HEK293T (cell line): ENCODE results near the gene ZNF746.

Experiments used
- CTCF ChIA-PET: fragments of 350-600 bp; formaldehyde crosslinking; extraction: SDS; loops from one replicate; lab custom pipeline; 2021; ENCODE audit warnings: antibody characterized with exemption, inconsistent platforms; lab: Yijun Ruan, JAX
- POLR2A ChIA-PET: fragments of 350-600 bp; formaldehyde crosslinking; extraction: SDS; loops from one replicate; lab custom pipeline; 2020; ENCODE audit warnings: antibody characterized with exemption, inconsistent platforms; lab: Yijun Ruan, JAX
- DNase-seq: peaks from one replicate; pipeline ENCODE4 v3.0.0; 2012; ENCODE audit warnings: mixed read lengths; ENCODE audit errors: extremely low spot score
- ARNT ChIP-seq: fragments of 450-650 bp; IDR thresholded peaks from 2 replicates; pipeline ENCODE4 v1.6.1; 2017; ENCODE audit warnings: mild to moderate bottlenecking
- BHLHE40 ChIP-seq: fragments of 450-650 bp; IDR thresholded peaks from 2 replicates; pipeline ENCODE4 v1.6.1; 2016; ENCODE audit warnings: mild to moderate bottlenecking, moderate library complexity, borderline replicate concordance
- CTBP1 ChIP-seq: fragments of 450-650 bp; IDR thresholded peaks from 2 replicates; pipeline ENCODE4 v1.6.1; 2016; ENCODE audit warnings: borderline replicate concordance
- ELF4 ChIP-seq: fragments of 450-650 bp; IDR thresholded peaks from 2 replicates; pipeline ENCODE4 v1.6.1; 2017; ENCODE audit warnings: antibody characterized with exemption
- FOXA1 ChIP-seq: fragments of 450-650 bp; IDR thresholded peaks from 2 replicates; pipeline ENCODE4 v1.6.1; 2016; ENCODE audit warnings: mild to moderate bottlenecking
- FOXK2 ChIP-seq: fragments of 450-650 bp; IDR thresholded peaks from 2 replicates; pipeline ENCODE4 v1.6.1; 2016; ENCODE audit warnings: mild to moderate bottlenecking
- FOXM1 ChIP-seq: fragments of 450-650 bp; IDR thresholded peaks from 2 replicates; pipeline ENCODE4 v1.6.1; 2017; ENCODE audit warnings: mild to moderate bottlenecking, borderline replicate concordance
- HDGF ChIP-seq: fragments of 450-650 bp; IDR thresholded peaks from 2 replicates; pipeline ENCODE4 v1.6.1; 2017; ENCODE audit warnings: antibody characterized with exemption, borderline replicate concordance
- L3MBTL2 ChIP-seq: fragments of 450-650 bp; conservative IDR thresholded peaks from 2 replicates; pipeline ENCODE4 v1.6.1; 2016; ENCODE audit warnings: mild to moderate bottlenecking
- LEF1 ChIP-seq: fragments of 450-650 bp; IDR thresholded peaks from 2 replicates; pipeline ENCODE4 v1.6.1; 2017; ENCODE audit warnings: mild to moderate bottlenecking, borderline replicate concordance
- NFRKB ChIP-seq: fragments of 450-650 bp; IDR thresholded peaks from 2 replicates; pipeline ENCODE4 v1.6.1; 2016; ENCODE audit warnings: mild to moderate bottlenecking, moderate library complexity
- SP1 ChIP-seq: fragments of 450-650 bp; IDR thresholded peaks from 2 replicates; pipeline ENCODE4 v1.6.1; 2017
- SUZ12 ChIP-seq: fragments of 450-650 bp; IDR thresholded peaks from 2 replicates; pipeline ENCODE4 v1.6.1; 2016; ENCODE audit warnings: mild to moderate bottlenecking
- TARDBP ChIP-seq: fragments of 450-650 bp; IDR thresholded peaks from 2 replicates; pipeline ENCODE4 v1.6.1; 2016
- ZNF384 ChIP-seq: fragments of 450-650 bp; IDR thresholded peaks from 2 replicates; pipeline ENCODE4 v1.6.1; 2016
- TF ChIP-seq, protein P1 (sequence below): fragments of 450-650 bp; IDR thresholded peaks from 2 replicates; pipeline ENCODE4 v1.6.1; 2016

Gene ZNF746

GRCh38 chr7:149497467-149498261 is at the start of gene ZNF746:
ZNF746 (minus strand) TSS chr7:149497809; CDS start chr7:149497536, 273 bp downstream.
- ChIA-PET CTCF (no interaction called here), POLR2A (interaction anchor here (2.0 to 2.4 kb wide), 2 partner anchors 37 to 302 kb away, joined by 6 to 14 read pairs; partner anchors contain the start of genes ZNF282 and ZNF777)
- TF ChIP-seq ARNT (peak; percentile 63), HDGF (no peak), L3MBTL2 (no peak), CTBP1 (no peak), TARDBP (no peak), SUZ12 (no peak), FOXM1 (0 out of 2 replicates have a peak, but pooled peaks have one; percentile 33), ZNF384 (no peak), FOXA1 (no peak)
- DNase-seq, result peak; percentile 99

DNA sequence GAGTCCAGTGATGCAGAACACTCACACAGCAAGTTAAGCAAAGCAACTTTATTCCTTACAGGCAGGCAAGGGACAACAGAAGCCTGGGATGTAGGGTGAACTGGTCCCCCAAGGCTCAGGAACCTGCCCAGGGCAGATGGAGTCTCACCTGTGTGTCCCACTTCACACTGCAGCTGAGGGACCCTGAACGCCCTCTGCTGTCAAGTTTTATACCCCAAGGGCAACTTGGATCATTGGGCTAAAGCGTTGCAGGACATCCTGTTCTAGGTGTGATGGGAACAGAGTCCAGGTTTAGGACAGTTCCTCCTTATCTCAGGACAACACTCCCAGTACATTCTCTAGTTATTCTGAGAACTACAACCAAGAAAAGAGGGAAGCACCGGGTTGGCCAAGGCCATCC is 49.5 kb upstream of the ZNF746 start:
- POLR2A ChIA-PET, result no interaction called here
- CTCF ChIA-PET, result interaction anchor here (0.5 to 0.6 kb wide), 2 partner anchors 52 to 350 kb away, joined by 3 to 4 read pairs; no protein-coding TSS in a partner anchor
- no peak for TF ChIP-seq L3MBTL2
- no peak for TF ChIP-seq FOXK2
- no peak for TF ChIP-seq BHLHE40
- TF ChIP-seq, protein P1, sequence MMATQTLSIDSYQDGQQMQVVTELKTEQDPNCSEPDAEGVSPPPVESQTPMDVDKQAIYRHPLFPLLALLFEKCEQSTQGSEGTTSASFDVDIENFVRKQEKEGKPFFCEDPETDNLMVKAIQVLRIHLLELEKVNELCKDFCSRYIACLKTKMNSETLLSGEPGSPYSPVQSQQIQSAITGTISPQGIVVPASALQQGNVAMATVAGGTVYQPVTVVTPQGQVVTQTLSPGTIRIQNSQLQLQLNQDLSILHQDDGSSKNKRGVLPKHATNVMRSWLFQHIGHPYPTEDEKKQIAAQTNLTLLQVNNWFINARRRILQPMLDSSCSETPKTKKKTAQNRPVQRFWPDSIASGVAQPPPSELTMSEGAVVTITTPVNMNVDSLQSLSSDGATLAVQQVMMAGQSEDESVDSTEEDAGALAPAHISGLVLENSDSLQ, result no peak
- no peak for TF ChIP-seq FOXA1
- no peak for TF ChIP-seq SUZ12
- no peak for TF ChIP-seq ARNT
- TF ChIP-seq FOXM1, result no peak
- no peak for TF ChIP-seq NFRKB
- no peak for TF ChIP-seq ELF4
- TF ChIP-seq TARDBP, result no peak
- TF ChIP-seq CTBP1, result no peak
- TF ChIP-seq ZNF384, result no peak
- DNase-seq, result no peak

- POLR2A ChIA-PET, result no interaction called here
- CTCF ChIA-PET, result no interaction called here
- TF ChIP-seq ARNT (no peak), SUZ12 (no peak), ELF4 (no peak), BHLHE40 (no peak), FOXA1 (no peak), HDGF (no peak), TARDBP (no peak), LEF1 (no peak)
- TF ChIP-seq, protein P1, result no peak
- DNase-seq, result no peak
These were observed 48.7 kb upstream of the ZNF746 start for GRCh38 chr7:149546331-149546730.

- DNase-seq, result no peak
- ChIA-PET CTCF (no interaction called here), POLR2A (no interaction called here)
- TF ChIP-seq L3MBTL2, result no peak
- no peak for TF ChIP-seq SP1
- no peak for TF ChIP-seq ZNF384
- no peak for TF ChIP-seq NFRKB
- no peak for TF ChIP-seq CTBP1
- TF ChIP-seq ARNT, result no peak
- no peak for TF ChIP-seq ELF4
- no peak for TF ChIP-seq HDGF
- TF ChIP-seq LEF1, result no peak
These were observed 46.4 kb upstream of the ZNF746 start for GRCh38 chr7:149544028-149544427.

DNA sequence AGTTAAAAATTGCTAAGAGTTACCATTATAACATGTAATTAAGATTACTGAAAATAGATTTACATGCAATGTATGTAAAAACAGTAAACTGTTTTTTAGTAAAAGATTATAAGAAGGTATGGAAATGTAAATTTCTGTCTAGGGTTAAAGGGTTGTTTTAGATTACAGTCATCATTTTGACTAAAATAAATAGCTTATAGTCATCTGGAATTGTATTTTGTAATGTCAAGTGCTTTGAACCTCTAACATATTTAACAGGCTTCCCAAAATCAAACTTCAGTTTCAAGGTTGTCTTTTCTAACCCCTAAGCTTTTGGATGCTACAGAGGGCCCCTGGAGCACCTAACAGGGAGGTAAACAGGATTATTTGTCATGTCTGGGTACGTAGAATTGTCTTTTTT is 35.0 kb upstream of the ZNF746 start:
- POLR2A ChIA-PET, result no interaction called here
- TF ChIP-seq FOXM1 (no peak), ELF4 (no peak), HDGF (no peak), NFRKB (no peak), SP1 (no peak), ZNF384 (no peak), BHLHE40 (no peak), ARNT (no peak), FOXA1 (no peak), L3MBTL2 (no peak), FOXK2 (no peak), SUZ12 (no peak), TARDBP (no peak), LEF1 (no peak), CTBP1 (no peak)
- TF ChIP-seq, protein P1, result no peak
- CTCF ChIA-PET, result no interaction called here
- no peak for DNase-seq

- TF ChIP-seq NFRKB (no peak), SUZ12 (no peak), SP1 (no peak), ARNT (no peak), CTBP1 (no peak), LEF1 (no peak), FOXM1 (no peak), HDGF (no peak)
- TF ChIP-seq, protein P1, result no peak
- ChIA-PET CTCF (no interaction called here), POLR2A (no interaction called here)
- DNase-seq, result no peak
These were observed 31.6 kb upstream of the ZNF746 start for GRCh38 chr7:149529136-149529718.
